ENCODE results near the gene TOPBP1. TPM values are rescaled to one million over a fixed set of nuclear protein-coding genes. Genes with fewer than 3 reads are reported as not detected.

Gene TOPBP1
- total and polyA plus RNA-seq, 9 of the 15 experiments (the other 6 are each of a cell fraction or from before 2014, with no cell fraction given): 16.6 to 77.6 (median 58.2) TPM

DNA sequence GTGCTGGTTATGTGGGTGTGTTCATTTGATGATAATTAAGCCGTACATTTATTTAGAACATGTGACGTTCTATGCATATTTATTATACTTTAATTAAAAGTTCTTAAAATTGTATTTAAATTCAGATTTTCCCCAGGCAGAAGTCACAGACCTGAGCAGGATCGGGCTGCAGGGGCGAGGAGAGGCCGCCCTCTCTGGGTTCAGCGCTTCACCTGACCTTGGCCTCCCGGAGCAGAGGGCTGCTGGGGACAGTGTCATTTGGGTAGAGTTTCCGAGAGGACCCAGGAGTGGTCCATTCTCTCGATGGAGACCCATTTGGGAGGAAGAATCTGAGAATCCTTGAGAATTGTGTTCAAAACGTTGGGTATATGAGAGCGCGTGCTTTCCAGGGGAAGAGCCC is 12.0 kb upstream of the TOPBP1 start:
- WGBS (ENCODE audit: insufficient coverage, low coverage, missing lambda C conversion rate): 35% methylated on average over 11 of the region's 12 CpGs
- H3K27ac ChIP-seq (ENCODE audit: extremely low read depth, low read depth, low read length): no peak overlapping the region
- H4K20me1 ChIP-seq (replicated peaks; ENCODE audit: control insufficient read depth, insufficient read depth, low read length): no peaks in the 10 kb centered on the region
- H3K4me3 ChIP-seq: no peak overlapping the region
- POLR2A ChIA-PET: no interaction called here
- no peak overlapping the region for H3K4me2 ChIP-seq (ENCODE audit: insufficient read depth, low read length)
- in situ Hi-C loops (cut with MboI) (loop anchor here (5.0 to 25.0 kb wide), 2 partner anchors 129 to 239 kb away; no protein-coding TSS in a partner anchor), intact Hi-C loops (cut with micrococcal nuclease) (no loop called here)
- DNase-seq (ENCODE audit: extremely low read depth in 1 of 4, low spot score in 3 of 4): no peak
- no peaks in the 10 kb centered on the region for H3K9me3 ChIP-seq (replicated peaks; ENCODE audit: control insufficient read depth, insufficient read depth, low read depth, low read length)
- H2AFZ ChIP-seq (ENCODE audit: low read depth, low read length): no peak overlapping the region
- no peaks in the 10 kb centered on the region for H3K79me2 ChIP-seq (ENCODE audit: control insufficient read depth, insufficient read depth, low read length)
- no peaks in the 10 kb centered on the region for H3K36me3 ChIP-seq (ENCODE audit: control insufficient read depth, insufficient read depth, low read length)
- no peak for ATAC-seq
- no TSS peak for BruUV-seq (replicated peaks)
- no peak for FAIRE-seq
- CTCF ChIA-PET (ENCODE audit: low intra/inter-chr PET ratio): no interaction called here
- H3K9me1 ChIP-seq (ENCODE audit: control insufficient read depth, insufficient read depth, low read length): no peaks in the 10 kb centered on the region
- H3K4me1 ChIP-seq (replicated peaks in 1 of 2; ENCODE audit: control insufficient read depth in 2 of 2, insufficient read depth in 2 of 2, low read length in 2 of 2): no peaks in the 10 kb centered on the region
- no peak overlapping the region for H3K9ac ChIP-seq (ENCODE audit: insufficient read depth in 1 of 2, low read depth in 2 of 2, low read length in 2 of 2)
- peaks cover 0 to 13% of the 10 kb centered on the region in 2 experiments; a peak in 2 of 5 replicates for H3K27me3 ChIP-seq (ENCODE audit: control insufficient read depth in 2 of 2, insufficient read depth in 2 of 2, low read length in 2 of 2)
- TF ChIP-seq, protein P1, sequence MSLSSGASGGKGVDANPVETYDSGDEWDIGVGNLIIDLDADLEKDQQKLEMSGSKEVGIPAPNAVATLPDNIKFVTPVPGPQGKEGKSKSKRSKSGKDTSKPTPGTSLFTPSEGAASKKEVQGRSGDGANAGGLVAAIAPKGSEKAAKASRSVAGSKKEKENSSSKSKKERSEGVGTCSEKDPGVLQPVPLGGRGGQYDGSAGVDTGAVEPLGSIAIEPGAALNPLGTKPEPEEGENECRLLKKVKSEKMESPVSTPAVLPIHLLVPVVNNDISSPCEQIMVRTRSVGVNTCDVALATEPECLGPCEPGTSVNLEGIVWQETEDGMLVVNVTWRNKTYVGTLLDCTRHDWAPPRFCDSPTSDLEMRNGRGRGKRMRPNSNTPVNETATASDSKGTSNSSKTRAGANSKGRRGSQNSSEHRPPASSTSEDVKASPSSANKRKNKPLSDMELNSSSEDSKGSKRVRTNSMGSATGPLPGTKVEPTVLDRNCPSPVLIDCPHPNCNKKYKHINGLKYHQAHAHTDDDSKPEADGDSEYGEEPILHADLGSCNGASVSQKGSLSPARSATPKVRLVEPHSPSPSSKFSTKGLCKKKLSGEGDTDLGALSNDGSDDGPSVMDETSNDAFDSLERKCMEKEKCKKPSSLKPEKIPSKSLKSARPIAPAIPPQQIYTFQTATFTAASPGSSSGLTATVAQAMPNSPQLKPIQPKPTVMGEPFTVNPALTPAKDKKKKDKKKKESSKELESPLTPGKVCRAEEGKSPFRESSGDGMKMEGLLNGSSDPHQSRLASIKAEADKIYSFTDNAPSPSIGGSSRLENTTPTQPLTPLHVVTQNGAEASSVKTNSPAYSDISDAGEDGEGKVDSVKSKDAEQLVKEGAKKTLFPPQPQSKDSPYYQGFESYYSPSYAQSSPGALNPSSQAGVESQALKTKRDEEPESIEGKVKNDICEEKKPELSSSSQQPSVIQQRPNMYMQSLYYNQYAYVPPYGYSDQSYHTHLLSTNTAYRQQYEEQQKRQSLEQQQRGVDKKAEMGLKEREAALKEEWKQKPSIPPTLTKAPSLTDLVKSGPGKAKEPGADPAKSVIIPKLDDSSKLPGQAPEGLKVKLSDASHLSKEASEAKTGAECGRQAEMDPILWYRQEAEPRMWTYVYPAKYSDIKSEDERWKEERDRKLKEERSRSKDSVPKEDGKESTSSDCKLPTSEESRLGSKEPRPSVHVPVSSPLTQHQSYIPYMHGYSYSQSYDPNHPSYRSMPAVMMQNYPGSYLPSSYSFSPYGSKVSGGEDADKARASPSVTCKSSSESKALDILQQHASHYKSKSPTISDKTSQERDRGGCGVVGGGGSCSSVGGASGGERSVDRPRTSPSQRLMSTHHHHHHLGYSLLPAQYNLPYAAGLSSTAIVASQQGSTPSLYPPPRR (CRISPR knock-in tag; IDR thresholded peaks at IDR 0.05; ENCODE audit: borderline replicate concordance): no peak
